GM21528 (cell line): ENCODE data around the gene PRDX3.
A peak's percentile ranks its signal among the peaks of the same experiment; 100 is the strongest.
"Not testable (repeated sequence)": the region's sequence is repeated elsewhere in the genome, so short reads cannot be mapped to it uniquely, and the experiment has no call there.

Experiments used
- ATAC-seq: cut with Tn5 transposase; IDR thresholded peaks from one replicate; pipeline ENCODE4 v1.9.1; 2021; ENCODE audit warnings: mild to moderate bottlenecking, moderate library complexity; ENCODE audit not compliant: unreplicated experiment, low FRiP score

Gene PRDX3

DNA sequence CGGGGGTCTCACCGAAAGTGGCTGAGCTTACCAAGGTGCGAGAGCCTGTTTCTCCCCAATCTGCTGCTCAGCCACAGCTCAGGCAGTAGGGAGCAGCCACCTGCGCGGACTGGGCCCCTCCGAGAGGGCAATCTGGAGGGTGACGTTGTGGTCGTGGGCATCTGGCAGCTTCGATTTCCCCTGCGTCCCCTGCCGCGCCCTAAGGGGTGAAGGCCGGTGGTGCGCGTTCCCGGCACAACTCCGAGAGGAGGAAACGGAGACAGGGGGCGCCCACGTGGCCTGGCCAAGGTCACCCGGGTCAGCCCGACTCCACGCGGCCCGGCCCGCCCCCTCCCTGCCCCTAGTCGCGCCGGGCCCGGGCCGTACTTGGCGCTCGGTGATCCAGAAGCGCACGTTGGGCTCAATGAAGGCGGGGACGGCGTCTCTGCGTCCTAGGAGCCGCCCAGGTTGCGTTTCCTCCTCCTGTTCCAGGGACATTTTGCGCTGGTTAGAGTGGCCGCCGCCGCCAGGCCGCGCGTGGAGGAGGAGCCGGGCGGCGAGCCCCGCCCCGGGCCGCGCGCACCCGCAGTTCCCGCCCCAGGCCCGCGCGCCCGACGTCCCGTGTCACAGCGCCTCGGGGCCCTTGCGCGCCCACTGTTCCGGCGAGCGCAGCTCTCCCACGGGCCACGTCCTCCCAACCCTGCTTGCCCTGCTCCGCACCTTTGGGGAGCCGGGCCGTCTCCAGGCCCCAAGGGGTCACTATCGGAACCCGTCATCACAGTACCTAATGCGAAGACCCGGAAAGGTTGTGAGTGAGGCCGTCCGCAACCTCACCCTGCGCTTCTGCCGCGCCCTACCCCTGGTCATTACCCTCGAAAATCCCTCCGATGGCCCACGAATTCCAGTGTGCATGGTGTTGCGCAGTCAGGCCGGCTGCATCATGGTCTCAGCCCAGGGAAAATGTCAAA, 13.2 kb downstream of the PRDX3 start, which contains the start of gene SFXN4:
SFXN4 (minus strand) TSS at position 544 of the 947 bp plus-strand sequence; CDS start at position 477, 67 bp downstream.
- ATAC-seq = peak; percentile 94

DNA sequence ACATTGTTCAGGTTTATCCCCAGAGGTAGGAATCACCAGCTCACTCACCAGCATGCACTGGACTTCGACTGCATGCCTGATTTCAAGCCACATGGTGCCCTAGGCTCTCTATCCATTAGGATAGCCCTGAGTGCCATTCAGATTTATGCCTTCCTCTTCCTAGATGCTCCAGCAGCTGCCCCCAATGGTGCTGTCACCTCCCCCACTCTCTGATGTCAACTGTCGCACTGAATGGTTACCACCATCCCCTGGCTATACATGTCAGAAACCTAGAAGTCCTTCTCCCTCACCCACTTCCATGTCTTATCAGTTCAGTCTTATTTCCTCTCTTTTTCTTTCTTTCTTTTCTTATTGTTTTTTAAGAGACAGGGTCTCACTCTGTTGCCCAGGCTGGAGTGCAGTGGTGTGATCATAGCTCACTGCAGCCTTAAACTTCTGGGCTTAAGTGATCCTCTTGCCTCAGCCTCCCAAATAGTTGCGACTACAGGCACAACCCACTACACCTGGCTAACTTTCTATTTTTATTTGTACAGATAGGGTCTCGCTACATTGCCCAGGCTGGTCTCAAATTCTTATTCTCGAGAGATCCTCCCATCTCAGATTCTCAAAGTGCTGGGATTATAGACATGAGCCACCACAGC, 16.0 kb downstream of the PRDX3 start:
- no peak for ATAC-seq

DNA sequence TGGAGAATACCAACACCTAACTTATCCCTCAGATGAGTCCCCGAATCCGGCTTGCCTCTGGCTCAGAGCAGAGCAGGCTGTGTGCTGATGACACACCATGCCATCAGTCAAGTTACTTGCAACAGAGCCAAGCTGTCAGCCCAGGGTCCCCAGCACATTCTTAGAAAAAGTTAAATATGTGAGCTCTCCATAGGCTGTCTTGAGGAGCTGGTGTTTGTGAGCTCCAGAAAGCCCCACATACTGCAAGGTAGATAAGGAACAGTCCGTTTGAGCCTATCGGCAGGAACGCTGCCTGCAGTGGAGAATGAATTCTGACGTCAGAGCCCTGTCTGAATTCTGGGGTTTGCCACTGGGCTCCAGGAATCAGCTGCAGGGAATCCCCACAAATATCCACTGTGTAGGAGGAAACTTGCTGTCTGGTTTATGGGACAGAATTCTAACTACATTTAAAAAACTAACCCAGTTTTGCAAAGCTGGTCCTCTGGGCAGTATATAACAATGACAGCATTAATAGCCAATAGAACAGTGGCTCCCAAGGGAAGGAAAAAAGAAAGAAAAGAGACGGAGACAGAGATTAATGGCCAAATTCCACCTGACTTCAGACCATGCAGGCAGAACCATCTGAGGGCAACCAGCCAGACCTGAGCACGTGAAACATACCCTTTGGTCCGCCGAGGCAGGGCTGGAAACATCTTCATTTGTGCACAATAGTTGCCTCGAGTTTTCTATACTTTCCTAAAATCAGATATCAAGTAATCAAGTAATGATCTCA, 16.7 kb downstream of the PRDX3 start:
- no peak for ATAC-seq

DNA sequence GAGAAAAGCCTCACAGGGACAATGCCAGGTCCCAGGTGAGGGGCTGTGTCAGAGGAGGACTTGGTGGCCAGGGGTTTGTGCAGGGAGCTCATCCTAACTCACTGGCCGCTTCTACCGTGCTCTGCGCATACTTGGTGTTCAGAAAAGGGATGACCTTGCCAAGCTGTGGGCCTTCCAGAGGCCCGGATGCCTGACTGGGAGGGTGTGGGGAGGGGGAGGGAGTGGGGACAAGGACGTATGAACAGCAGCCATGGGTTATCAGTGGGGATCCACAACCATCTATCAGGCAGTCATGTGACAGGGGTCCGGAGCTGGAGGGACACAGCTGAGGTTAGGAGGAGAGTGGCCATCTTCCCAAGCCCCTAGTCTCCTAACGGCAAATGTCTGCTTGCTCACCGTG, 19.3 kb downstream of the PRDX3 start:
- ATAC-seq = no peak

DNA sequence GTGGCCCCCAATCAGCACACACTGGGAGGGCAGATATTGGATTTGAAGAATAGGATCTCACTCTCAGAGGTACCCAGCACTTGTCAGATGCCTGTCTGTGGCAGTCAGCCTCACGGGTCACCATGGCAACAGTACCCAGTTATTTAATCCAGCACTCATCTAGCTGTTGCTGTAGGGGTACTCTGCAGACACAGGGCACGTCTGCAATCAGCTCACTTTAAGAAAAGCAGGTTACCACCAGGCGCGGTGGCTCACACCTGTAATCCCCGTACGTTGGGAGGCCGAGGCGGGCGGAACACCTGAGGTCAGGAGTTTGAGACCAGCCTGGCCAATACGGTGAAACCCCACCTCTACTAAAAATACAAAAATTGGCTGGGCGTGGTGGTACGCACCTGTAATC, 25.0 kb downstream of the PRDX3 start:
- ATAC-seq = no peak

DNA sequence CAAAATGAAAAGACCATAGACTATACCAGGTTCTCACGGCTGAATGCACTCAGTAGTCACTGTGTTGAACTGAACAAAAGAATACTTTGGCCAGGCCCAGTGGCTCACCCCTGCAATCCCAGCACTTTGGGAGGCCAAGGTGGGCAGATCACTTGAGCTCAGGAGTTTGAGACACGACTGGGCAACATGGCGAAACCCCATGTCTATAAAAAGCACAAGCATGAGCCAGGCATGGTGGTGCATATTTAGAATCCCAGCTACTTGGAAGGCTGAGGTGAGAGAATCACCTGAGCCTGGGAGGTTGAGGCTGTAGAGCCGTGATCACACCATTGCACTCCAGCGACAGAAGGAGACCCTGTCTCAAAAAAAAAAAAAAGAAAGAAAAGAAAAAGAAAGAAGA, 25.6 kb downstream of the PRDX3 start:
- no peak for ATAC-seq

DNA sequence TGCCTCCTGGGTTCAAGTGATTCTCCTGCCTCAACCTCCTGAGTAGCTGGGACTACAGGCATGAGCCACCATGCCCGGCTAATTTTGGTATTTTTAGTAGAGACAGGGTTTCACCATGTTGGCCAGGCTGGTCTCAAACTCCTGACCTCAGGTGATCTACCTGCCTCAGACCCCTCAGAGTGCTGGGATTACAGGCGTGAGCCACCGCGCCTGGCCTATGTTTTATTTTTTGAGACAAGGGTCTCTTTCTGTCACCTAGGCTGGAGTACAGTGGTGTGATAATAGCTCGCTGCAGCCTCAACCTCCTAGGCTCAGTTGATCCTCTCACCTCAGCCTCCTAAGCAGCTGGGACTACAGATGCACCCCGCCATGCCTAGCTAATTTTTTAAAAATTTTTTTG, 27.0 kb downstream of the PRDX3 start:
- not testable (repeated sequence) for ATAC-seq

DNA sequence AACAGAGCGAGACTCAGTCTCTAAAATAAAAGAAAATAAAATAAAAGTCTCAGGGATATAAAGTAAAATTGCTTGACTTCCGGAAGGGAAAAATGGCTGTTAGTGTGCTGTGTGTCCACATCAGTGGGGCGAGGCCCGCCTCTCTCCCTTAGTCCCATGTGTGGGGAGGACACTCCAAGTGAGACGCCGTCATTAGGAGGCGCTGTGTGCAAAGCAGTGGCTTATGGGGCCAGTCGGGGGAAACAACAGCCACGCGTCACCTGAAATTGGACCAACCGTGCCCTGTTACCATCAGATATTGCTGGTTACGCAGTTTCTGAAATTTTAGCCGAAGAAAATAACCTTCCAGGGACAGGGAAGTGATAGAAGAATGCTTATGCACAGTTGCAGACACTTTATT, 28.9 kb downstream of the PRDX3 start:
- ATAC-seq = no peak

DNA sequence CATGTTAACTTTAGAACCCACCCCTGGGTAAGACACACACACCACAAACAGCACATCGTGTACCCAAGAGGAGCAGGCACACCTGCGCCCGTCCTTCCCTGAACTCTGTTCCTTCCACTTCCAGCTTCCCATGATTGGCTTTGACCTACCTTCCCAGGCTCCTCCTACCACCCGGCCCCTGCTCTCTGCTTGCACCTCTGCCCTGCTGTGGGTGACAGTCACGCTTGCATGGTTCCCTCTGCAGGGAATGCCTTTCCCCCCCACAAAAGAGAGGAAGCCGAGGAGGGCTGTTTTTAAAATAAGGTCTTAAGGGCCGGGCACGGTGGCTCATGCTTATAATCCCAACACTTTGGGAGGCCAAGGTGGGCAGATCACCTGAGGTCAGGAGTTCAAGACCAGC, 29.5 kb downstream of the PRDX3 start:
- ATAC-seq = no peak

DNA sequence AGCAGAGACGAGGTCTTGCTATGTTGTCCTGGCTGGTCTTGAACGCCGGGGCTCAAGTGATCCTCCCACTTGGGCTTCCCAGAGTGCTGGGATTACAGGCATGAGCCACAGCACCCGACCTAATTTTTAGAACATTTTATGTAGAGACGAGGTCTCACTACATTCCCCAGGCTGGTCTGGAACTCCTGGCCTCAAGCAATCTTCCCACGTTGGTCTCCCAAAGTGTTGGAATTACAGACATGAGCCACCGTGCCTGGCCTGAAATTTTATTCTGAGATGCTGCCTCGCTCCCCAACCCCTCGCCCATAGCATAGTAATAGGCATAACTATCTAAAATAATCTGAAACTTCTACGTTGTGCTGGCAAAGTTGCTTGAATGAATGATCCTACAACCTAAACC, 35.0 kb downstream of the PRDX3 start:
- no peak for ATAC-seq

DNA sequence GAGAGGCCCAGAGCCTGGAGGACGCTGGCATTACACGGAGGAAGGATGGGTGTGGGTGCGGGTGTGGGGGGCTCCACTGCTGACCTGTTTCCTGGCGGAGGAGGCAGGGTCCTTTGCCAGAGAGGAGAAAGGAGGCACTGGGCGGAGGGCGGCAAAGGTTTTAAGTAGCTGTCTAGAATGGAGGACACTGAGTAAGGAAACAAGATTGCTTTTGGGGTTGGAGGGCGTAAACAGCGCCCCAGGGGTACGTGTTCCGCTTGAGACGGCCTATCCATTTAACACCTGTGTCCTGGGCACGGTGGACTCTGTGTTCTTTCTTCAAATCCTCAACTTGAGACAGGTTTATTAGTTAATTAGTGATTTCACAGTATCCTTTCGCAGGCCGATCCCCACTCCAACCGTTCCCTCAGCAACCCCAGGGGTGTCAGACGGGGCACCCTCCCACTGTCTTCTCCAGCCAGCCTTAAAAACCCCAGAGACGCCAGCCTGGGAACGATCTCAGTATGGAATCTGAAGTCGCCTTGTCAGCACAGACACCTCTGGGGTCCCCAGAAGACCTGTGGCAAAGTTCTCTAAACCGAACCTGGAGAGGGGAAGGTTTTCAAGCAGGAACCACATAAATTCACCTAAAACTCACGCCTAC, 37.9 kb downstream of the PRDX3 start:
- no peak for ATAC-seq

DNA sequence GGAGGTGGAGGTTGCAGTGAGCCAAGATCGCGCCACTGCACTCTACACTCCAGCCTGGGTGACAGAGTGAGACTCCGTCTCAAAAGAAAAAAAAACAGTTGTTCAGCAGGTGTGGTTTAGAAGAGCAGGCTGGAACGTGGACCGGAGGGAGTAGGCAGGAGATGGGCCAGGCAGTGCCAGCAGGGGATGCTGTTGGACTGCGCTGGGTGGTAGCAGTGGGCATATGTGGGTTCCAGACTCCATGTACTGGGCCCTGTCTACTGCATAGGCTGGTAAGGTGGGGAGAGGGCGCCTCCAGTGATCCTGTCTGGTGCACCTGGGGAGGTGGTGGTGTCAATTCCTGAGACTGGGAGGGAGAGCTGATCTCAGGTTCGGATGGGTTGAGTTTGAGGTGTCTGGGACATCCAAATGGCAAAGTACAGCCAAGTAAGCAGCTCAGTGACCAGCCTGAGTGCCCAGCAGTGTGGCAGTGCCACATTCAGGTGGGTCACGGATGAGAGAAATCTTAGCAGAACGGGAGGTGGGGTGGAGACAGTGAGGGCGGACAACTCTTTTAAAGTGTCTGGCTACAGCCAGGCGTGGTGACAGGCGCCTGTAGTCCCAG, 39.0 kb downstream of the PRDX3 start:
- ATAC-seq = no peak

DNA sequence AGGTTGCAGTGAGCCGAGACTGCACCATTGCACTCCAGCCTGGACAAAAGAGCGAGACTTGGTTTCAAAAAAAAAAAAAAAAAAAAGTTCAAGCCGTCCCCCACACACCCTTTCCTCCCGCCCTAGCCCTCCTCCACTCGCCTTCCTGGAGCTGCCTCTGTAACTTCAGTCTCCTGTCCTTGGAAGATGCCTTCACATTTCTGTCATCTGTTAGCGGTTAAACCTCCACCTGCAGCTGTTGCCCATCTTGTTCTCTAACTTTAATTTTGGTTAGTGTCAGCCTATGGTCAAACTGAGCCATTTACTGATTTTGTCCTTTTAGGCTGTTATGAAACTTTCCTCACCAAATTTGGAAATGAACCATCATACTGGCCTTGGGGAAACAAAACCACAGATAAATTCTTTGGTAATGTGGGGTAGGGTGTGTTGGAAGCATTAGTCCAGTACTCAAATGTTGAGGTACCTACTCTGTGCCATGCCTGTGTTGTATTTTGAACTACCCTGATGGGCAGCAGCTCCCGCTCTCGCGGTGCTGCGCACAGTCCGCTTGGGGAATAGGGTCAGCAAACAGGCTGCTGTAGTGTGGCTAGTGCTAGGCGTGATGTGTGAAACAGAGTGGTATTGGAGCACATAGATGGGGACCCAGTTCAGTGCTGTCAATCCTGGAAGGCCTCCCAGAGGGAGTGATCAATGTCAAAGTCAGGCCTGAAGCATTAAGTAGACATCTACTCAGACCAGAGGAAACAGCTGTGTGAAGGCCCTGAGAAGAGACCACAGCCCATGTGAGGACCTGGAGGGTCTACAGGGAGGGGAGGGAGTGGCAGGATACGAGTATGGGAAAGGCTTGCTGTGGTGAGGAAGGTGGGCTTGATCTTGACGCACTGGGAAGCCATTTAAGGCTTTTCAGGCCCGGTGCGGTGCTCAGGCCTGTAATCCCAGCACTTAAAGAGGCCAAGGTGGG, 40.0 kb downstream of the PRDX3 start:
- ATAC-seq = no peak

DNA sequence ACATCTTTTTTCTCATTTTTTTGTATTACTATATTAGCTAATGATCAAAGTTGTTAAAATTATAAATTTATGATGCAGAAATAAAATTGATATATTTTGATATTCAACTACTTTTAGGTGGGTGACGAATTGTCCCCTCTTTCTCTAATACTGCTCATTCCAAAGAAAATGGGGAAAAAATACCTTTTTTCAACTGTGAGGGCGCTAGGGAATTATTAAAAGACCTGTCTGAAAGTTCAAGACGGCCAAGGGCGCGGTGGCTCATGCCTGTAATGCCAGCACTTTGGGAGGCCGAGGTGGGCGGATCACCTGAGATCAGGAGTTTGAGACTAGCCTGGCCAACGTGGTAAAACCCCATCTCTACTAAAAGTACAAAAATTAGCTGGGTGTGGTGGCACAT, 40.7 kb downstream of the PRDX3 start:
- not testable (repeated sequence) for ATAC-seq

DNA sequence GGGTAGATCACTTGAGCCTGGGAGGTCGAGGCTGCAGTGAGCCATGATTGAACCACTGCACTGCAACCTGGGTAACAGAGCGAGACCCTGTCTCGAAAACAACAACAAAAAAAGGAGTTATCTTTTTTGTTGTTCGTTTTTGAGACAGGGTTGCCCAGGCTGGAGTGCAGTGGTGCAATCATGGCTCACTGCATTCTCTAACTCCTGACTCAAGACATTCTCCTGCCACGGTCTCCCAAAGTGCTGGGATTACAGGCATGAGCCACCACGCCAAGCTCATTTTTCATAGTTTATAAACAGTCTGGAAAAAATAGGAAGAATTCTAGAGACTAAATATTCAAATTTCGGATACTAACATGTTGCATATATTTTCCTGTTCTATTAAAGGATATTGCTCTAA, 42.5 kb downstream of the PRDX3 start:
- no peak for ATAC-seq

DNA sequence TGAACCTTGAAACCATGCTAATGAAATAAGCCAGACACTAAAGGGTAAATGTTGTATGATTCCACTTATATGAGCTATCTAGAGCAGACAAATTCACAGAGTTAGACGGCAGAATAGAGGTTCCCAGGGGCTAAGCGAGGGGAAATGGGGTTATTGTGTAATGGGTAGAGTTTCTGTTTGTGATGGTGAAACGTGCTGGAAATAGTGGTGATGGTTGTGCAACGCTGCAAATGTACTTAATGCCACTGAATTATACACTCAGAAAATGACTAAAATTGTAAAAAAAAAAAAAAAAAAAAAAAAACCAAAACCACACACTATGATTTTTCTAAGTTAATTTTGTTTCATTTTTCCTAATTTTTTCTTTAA, 43.1 kb downstream of the PRDX3 start:
- ATAC-seq = no peak

DNA sequence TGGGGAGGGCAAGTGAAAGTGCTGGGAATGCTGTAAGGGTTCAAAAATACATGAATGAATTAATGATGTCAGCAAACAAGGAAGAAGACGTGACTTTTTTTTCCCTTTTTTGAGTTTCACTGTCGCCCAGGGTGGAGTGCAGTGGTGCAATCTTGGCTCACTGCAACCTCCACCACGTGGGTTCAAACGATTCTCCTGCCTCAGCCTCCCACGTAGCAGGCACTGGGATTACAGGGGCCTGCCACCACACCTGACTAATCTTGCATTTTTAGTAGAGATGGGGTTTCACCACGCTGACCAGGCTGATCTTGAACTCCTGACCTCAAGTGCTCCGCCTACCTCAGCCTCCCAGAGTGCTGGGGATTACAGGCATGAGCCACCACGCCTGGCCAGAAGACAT, 44.7 kb downstream of the PRDX3 start:
- ATAC-seq = no peak

DNA sequence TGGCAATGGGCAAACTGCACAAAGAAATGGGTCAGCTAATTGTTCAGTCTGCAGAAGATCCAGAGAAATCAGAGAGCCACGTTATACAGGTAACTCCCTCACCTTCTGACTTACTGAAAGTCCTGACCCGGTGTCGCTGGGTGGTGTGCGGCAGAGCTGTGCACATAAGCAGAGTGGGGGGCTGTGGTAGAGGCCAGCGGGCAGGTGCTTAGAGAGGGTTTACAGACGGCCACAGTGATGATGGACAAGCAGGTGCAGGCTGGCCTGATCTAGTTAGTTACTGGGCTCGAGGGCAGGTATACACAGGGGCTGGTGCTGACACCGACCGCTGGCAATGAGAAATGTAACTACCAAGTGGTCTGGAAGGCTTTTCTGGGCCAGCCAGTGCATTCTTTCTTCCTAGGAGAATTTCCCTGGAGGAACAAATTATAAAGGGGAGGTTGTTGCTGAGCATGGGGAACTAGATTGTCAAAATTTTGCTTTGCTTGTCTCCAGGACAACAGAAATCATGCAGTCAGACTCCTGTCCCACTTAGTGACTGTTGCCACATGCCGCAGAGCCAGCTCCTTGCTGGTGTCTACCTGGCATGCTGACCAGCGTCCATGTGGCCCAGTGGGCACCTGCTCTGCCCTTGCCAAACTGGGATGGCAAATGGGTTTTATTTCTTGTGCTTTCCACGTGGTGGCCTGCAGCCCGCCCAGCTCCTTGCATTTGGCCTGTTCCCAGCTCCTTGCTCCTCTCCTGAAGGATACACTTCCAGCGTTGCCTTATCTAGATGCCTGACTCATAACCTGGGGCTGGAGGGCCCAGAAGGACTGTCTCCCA, 45.9 kb downstream of the PRDX3 start:
- ATAC-seq = no peak
